ENCODE measurements around the gene C5AR1.
"Not testable (repeated sequence)": the region's sequence is repeated elsewhere in the genome, so short reads cannot be mapped to it uniquely, and the experiment has no call there.

Gene C5AR1

GRCh38 chr19:47365455-47365854 lies 55.8 kb downstream of the C5AR1 start:
- peaks cover 23% of the 10 kb centered on the region for H3K36me3 ChIP-seq (ENCODE audit: control insufficient read depth, insufficient read depth, low read length)

GRCh38 chr19:47370045-47370611 lies 60.5 kb downstream of the C5AR1 start:
- Histone ChIP-seq H3K36me3 (ENCODE audit: control insufficient read depth, insufficient read depth, low read length) (peaks cover 28% of the 10 kb centered on the region), H3K4me3 (ENCODE audit: low read length) (no peak overlapping the region), H3K27me3 (ENCODE audit: control insufficient read depth, insufficient read depth, low read length) (no peaks in the 10 kb centered on the region), H3K27ac (ENCODE audit: low read depth, low read length) (no peak overlapping the region), H3K9ac (ENCODE audit: low read length) (no peak overlapping the region), H3K4me1 (ENCODE audit: control insufficient read depth, insufficient read depth, low read length) (no peaks in the 10 kb centered on the region)

More at GRCh38 chr19:47365455-47365854, 55.8 kb downstream of the C5AR1 start:
- not testable (repeated sequence) for H3K4me3 ChIP-seq (ENCODE audit: low read length); H3K4me1 ChIP-seq (ENCODE audit: control insufficient read depth, insufficient read depth, low read length); H3K27ac ChIP-seq (ENCODE audit: low read depth, low read length); H3K9ac ChIP-seq (ENCODE audit: low read length); H3K27me3 ChIP-seq (ENCODE audit: control insufficient read depth, insufficient read depth, low read length)

- H3K27ac ChIP-seq (ENCODE audit: low read depth, low read length): no peak overlapping the region
- peaks cover 37% of the 10 kb centered on the region for H3K36me3 ChIP-seq (ENCODE audit: control insufficient read depth, insufficient read depth, low read length)
These were observed 61.6 kb downstream of the C5AR1 start for GRCh38 chr19:47371261-47371660.

More at GRCh38 chr19:47371261-47371660, 61.6 kb downstream of the C5AR1 start:
- no peaks in the 10 kb centered on the region for H3K4me1 ChIP-seq (ENCODE audit: control insufficient read depth, insufficient read depth, low read length)
- no peaks in the 10 kb centered on the region for H3K27me3 ChIP-seq (ENCODE audit: control insufficient read depth, insufficient read depth, low read length)
- no peak overlapping the region for H3K9ac ChIP-seq (ENCODE audit: low read length)
- H3K4me3 ChIP-seq (ENCODE audit: low read length): no peak overlapping the region

All from rectal smooth muscle tissue (tissue), 1 donor.